Left ventricle myocardium inferior (tissue), 1 donor: ENCODE results near the gene PER1. TPM values are rescaled to one million over a fixed set of nuclear protein-coding genes. Genes with fewer than 3 reads are reported as not detected.

Source experiments
- DNase-seq: peaks from one replicate; pipeline ENCODE4 v3.0.0-alpha.2; 2020
- H3K27ac ChIP-seq: fragments of 200-600 bp; replicated peaks from 2 replicates; pipeline ENCODE4 v1.8.0; 2021
- H3K27me3 ChIP-seq: fragments of 200-600 bp; 2 replicates; pipeline ENCODE4 v1.8.0; 2021; ENCODE audit warnings: low read depth
- H3K36me3 ChIP-seq: fragments of 200-600 bp; 2 replicates; pipeline ENCODE4 v1.8.0; 2021
- H3K4me1 ChIP-seq: fragments of 200-600 bp; 2 replicates; pipeline ENCODE4 v1.8.0; 2021
- H3K4me3 ChIP-seq: fragments of 200-600 bp; 2 replicates; pipeline ENCODE4 v1.8.0; 2021; ENCODE audit warnings: mild to moderate bottlenecking, moderate library complexity
- H3K9me3 ChIP-seq: fragments of 200-600 bp; replicated peaks from 2 replicates; pipeline ENCODE4 v1.8.0; 2021
- intact Hi-C: fragments of 100-400 bp; cut with micrococcal nuclease; formaldehyde crosslinking; loops from one replicate; pipeline ENCODE4 v1.11.0; 2022
- total RNA-seq: library from RNA; stranded (reverse); fragmentation: NEBNext Ultra II Directional; extraction: Animal tissue kit (Norgen Biotek cat#: 25700); gene quantifications from one replicate; pipeline ENCODE4 v1.2.1, GENCODE V29; 2021
- TF ChIP-seq, protein P1 (sequence below): fragments of 200-600 bp; IDR thresholded peaks from 2 replicates; pipeline ENCODE4 v1.8.0; 2021; ENCODE audit warnings: antibody characterized with exemption, mild to moderate bottlenecking, borderline replicate concordance
- donor health status: DM: no; HTN: yes; CAD: no; lungs with severe emphysema.

Gene PER1
- total RNA-seq, 1 donor from 2014 or later = 109 TPM

DNA sequence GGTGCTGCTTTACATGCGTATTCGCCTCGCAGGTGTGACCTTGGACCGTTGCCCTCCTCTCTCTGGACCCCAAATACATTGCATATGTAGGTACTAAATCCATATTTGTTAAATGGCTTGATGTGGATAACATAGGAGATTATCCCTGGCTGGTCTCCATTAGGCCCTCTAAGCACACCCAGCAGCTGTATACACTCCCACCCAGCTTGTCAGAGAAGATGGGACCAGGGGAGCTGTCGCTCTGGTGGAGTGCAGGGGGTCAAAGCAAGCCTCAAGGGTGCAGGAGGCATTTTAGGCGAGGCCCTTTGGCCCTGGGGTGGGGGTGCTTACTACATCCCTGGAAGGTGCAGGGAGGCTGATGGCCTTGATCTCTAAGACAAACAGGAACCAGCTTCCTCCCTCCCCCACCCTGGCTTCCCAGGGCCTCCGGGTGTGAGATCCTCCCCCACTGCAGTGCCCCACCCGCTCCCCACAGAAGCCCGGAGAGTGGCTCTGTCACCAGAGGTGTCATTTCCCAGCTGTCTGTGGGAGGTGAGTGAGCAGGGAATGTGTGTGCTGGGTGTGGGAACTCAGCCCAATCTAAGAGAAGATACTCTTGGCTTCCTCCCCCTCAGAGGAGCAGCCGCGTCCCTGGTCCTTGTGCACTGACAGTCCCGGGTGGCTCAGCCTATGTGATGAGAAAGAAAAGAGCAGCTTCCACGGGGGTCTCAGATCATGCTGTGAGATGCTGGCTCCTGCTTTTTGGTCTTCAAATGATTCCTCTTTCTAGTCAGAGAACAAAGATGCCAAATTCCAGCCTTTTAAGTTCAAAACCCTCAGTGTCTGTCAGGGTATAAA, 12.0 kb upstream of the PER1 start:
- H3K4me1 ChIP-seq = peaks cover 58% of the 10 kb centered on the region
- DNase-seq = peak; percentile 86
- intact Hi-C loops = no loop called here
- no peaks in the 10 kb centered on the region for H3K9me3 ChIP-seq
- no peaks in the 10 kb centered on the region for H3K27me3 ChIP-seq
- H3K27ac ChIP-seq = peak overlapping the region; percentile 100
- H3K36me3 ChIP-seq = peaks cover 23% of the 10 kb centered on the region
- peak overlapping the region; percentile 95 for H3K4me3 ChIP-seq
- TF ChIP-seq, protein P1, sequence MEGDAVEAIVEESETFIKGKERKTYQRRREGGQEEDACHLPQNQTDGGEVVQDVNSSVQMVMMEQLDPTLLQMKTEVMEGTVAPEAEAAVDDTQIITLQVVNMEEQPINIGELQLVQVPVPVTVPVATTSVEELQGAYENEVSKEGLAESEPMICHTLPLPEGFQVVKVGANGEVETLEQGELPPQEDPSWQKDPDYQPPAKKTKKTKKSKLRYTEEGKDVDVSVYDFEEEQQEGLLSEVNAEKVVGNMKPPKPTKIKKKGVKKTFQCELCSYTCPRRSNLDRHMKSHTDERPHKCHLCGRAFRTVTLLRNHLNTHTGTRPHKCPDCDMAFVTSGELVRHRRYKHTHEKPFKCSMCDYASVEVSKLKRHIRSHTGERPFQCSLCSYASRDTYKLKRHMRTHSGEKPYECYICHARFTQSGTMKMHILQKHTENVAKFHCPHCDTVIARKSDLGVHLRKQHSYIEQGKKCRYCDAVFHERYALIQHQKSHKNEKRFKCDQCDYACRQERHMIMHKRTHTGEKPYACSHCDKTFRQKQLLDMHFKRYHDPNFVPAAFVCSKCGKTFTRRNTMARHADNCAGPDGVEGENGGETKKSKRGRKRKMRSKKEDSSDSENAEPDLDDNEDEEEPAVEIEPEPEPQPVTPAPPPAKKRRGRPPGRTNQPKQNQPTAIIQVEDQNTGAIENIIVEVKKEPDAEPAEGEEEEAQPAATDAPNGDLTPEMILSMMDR = no peak

DNA sequence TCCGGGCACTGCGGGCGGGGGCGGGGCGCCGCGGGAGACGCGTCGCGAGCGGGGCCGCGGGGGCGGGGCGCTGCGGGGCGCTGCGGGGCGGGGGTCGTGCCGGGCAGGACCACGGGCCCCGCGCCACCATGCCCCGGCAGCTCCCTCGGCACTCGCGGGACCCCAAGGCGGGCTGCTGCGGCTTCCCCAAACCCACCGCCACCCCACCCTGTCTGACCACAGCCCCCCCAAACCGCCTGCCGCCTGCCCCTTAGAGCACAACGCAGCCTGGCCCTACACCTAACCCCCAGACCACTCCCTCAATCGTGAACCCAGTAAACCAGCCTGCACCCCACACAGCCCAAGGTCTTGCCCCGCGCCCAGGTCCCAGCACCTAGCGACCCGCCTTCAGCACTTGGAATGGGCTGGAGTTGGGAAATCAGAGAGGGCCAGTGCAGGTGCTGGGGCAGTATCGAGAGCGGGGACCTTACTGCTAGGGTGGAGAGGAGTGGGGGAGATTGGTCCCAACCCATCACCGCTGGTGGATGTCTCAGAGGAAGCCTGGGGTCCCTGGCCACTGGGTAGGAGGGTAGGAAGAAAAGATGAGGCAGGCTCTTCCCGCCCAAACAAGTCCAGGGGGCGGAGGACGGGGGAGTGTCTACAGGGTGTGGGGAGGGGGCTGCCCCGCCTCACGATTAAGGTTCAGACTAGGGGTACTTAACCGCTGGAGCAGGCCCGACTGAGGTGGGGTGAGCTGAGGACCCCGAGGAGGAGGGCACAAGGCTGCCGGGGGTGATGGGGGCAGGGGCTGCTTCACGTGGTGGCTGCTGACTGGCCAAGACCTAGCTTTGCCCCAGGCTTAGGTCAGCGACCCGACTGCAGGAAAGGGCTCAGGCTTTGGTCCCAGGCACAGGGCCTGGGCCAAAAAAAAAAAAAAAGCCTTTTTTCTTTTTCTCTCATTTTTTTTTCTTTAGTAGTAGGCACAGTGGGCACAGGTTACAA, 11.1 kb upstream of the PER1 start:
- intact Hi-C loops = no loop called here
- TF ChIP-seq, protein P1 = no peak
- Histone ChIP-seq H3K4me3 (peak overlapping the region; percentile 95), H3K9me3 (no peaks in the 10 kb centered on the region), H3K27me3 (no peaks in the 10 kb centered on the region), H3K4me1 (peaks cover 67% of the 10 kb centered on the region), H3K36me3 (peaks cover 24% of the 10 kb centered on the region), H3K27ac (peak overlapping the region; percentile 100)
- peak; percentile 32 for DNase-seq

DNA sequence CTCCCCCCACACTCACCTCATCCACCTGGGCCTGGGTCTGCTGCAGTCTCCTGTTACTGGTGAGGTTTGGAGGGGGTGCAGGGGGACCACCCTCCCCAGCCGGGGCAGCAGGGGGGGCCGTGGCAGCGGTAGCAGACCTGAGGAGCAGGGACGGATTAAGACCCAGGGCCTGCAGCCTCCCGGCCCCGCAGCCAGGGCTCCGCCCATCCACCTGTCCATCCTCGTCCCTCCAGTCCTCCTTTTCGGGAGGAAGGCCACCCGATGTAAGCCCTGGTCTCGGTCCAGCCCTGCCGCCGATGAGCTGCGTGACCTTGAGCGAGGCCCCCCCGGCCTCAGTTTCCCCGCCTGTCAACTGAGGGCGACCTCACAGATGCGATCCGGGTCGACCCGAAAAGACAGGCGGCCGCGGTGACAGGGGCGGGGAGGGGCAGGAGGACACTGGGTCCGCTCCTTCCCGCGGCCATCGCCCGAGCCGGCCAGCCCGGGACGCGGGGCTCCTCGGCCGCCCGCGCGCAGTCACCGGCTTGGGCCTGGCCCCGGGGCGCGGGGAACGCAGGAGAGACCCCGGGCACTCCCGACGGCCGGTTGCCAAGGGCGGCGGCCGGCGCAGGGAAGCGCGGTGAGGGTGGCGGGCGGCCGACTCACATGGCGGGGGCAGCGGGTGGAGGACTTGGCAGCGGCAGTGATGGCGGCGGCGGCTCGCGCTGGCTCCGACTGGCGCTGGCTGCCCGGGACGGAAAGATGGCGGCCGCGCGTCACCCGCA, 10.2 kb upstream of the PER1 start, which contains the start of gene VAMP2:
VAMP2 (minus strand) TSS at position 716 of the 764 bp plus-strand sequence; CDS start at position 647, 69 bp downstream.
- Histone ChIP-seq H3K27me3 (no peaks in the 10 kb centered on the region), H3K27ac (peak within 1 kb of the TSS; percentile 100), H3K4me3 (peak within 1 kb of the TSS; percentile 95), H3K9me3 (no peaks in the 10 kb centered on the region), H3K4me1 (peaks cover 76% of the 10 kb centered on the region), H3K36me3 (peaks cover 24% of the 10 kb centered on the region)
- intact Hi-C loops = no loop called here
- DNase-seq = peak; percentile 83
- TF ChIP-seq, protein P1 = no peak

DNA sequence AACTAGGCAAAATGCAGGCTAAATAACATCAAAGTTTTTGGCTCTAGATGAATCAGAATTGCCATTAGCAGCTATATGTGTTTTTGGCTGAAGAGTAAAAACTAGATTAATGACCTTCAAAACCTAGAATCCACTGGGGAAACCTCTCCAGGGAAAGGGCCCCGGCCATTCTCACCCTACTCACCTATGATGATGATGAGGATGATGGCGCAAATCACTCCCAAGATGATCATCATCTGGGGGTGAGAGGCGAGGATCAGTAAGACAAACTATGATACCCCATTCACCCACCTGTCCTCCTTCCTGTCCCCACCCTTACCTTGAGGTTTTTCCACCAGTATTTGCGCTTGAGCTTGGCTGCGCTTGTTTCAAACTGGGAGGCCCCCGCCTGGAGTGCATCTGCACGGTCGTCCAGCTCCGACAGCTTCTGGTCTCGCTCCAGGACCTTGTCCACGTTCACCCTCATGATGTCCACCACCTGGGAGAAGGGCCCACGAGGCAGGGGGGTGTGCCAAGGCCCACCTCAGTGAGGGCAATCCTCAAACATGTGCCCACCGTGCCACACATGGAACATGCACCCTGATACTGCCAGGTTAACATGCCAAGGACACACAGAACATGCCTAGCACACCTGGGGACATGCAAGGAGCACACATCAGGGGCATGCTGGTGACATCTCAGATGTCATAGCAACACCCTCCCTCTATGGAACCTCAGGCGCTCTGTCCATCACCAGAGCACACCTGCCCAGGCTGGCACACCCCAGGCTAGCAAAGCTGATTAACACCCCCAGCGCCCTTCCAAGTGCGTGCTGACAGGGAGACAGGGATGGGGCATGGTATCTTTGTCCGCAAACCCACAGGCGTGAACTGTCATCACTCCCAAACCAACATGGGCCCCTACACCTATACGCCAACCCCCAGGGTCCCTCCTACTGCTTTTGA, 9.4 kb upstream of the PER1 start:
- peak overlapping the region; percentile 100 for H3K27ac ChIP-seq
- peak overlapping the region; percentile 95 for H3K4me3 ChIP-seq
- peaks cover 24% of the 10 kb centered on the region for H3K36me3 ChIP-seq
- peak; percentile 16 for DNase-seq
- intact Hi-C loops = no loop called here
- no peaks in the 10 kb centered on the region for H3K27me3 ChIP-seq
- TF ChIP-seq, protein P1 = no peak
- peaks cover 83% of the 10 kb centered on the region for H3K4me1 ChIP-seq
- H3K9me3 ChIP-seq = no peaks in the 10 kb centered on the region
